ENCODE data around the gene GRIA3. TPM values are rescaled to one million over a fixed set of nuclear protein-coding genes. Genes with fewer than 3 reads are reported as not detected.

Gene GRIA3
- total RNA-seq, 1 experiment from 2014 or later: 3.8 TPM

- Mint-ChIP-seq H3K4me3 (no peak overlapping the region), H3K27me3 (ENCODE audit: low read depth) (no peaks in the 10 kb centered on the region; the same call in 1 of the 2 replicates), H3K36me3 (no peaks in the 10 kb centered on the region), H3K9me3 (no peaks in the 10 kb centered on the region), H3K27ac (no peak overlapping the region), H3K4me1 (no peaks in the 10 kb centered on the region)
- ChIA-PET CTCF (no interaction called here), POLR2A (no interaction called here)
- TF ChIP-seq GABPB1 (CRISPR knock-in tag; IDR thresholded peaks at IDR 0.05): no peak
- TF ChIP-seq ETV6 (CRISPR knock-in tag; IDR thresholded peaks at IDR 0.05): no peak
- TF ChIP-seq RORB (CRISPR knock-in tag; IDR thresholded peaks at IDR 0.05): no peak
- TF ChIP-seq STAT6 (CRISPR knock-in tag; conservative IDR thresholded peaks at IDR 0.05; ENCODE audit: low read depth): no peak
- no peak for TF ChIP-seq HMGXB4 (CRISPR knock-in tag; IDR thresholded peaks at IDR 0.05)
- no peak for TF ChIP-seq GTF2I (CRISPR knock-in tag; conservative IDR thresholded peaks at IDR 0.05)
- TF ChIP-seq KAT7 (CRISPR knock-in tag; IDR thresholded peaks at IDR 0.05; ENCODE audit: borderline replicate concordance): no peak
- no peak for TF ChIP-seq SP1 (CRISPR knock-in tag; conservative IDR thresholded peaks at IDR 0.05)
- TF ChIP-seq IRF2 (CRISPR knock-in tag; IDR thresholded peaks at IDR 0.05; ENCODE audit: borderline replicate concordance, low read depth): no peak
- TF ChIP-seq E2F4 (CRISPR knock-in tag; IDR thresholded peaks at IDR 0.05; ENCODE audit: borderline replicate concordance, low read depth): no peak
- no peak for TF ChIP-seq TCF7 (CRISPR knock-in tag; IDR thresholded peaks at IDR 0.05; ENCODE audit: low read depth)
- TF ChIP-seq EMX1 (CRISPR knock-in tag; IDR thresholded peaks at IDR 0.05): no peak
- TF ChIP-seq ZMAT4 (CRISPR knock-in tag; IDR thresholded peaks at IDR 0.05): no peak
- no peak for TF ChIP-seq ATF1 (CRISPR knock-in tag; IDR thresholded peaks at IDR 0.05)
- TF ChIP-seq MXD4 (CRISPR knock-in tag; IDR thresholded peaks at IDR 0.05; ENCODE audit: borderline replicate concordance): no peak
- no peak for TF ChIP-seq CREB1 (CRISPR knock-in tag; IDR thresholded peaks at IDR 0.05)
- TF ChIP-seq NFE2L1 (CRISPR knock-in tag; IDR thresholded peaks at IDR 0.05): no peak
- TF ChIP-seq PRDM15 (CRISPR knock-in tag; IDR thresholded peaks at IDR 0.05): no peak
- TF ChIP-seq ZNF512 (CRISPR knock-in tag; IDR thresholded peaks at IDR 0.05; ENCODE audit: borderline replicate concordance): no peak
- ATAC-seq (no peak), DNase-seq (ENCODE audit: low spot score) (no peak)
These were observed 22.1 kb downstream of the GRIA3 start for GRCh38 chrX:123206176-123206575.
